NCI-H748 (cell line): ENCODE measurements around the gene ICAM4.
A peak's percentile ranks its signal among the peaks of the same experiment; 100 is the strongest.

Experiments
- DNase-seq: peaks from one replicate; lab custom pipeline; 2025; ENCODE audit not compliant: unreplicated experiment; lab: John Stamatoyannopoulos, UW

The ICAM4 gene

GRCh38 chr19:10290357-10290875, 3.7 kb downstream of the ICAM4 start:
- peak; percentile 32 for DNase-seq

- peak; percentile 46 for DNase-seq
Measured at GRCh38 chr19:10290876-10291553, 4.3 kb downstream of the ICAM4 start.

- no peak for DNase-seq
Measured at GRCh38 chr19:10291554-10292205, 4.9 kb downstream of the ICAM4 start.

- peak; percentile 75 for DNase-seq
Measured at GRCh38 chr19:10292206-10292788, 5.5 kb downstream of the ICAM4 start.

GRCh38 chr19:10292789-10293636, 6.3 kb downstream of the ICAM4 start:
- DNase-seq = peak; percentile 57

- DNase-seq = no peak
Measured at GRCh38 chr19:10293637-10294367, 7.0 kb downstream of the ICAM4 start.

GRCh38 chr19:10294368-10294697, 7.6 kb downstream of the ICAM4 start:
- no peak for DNase-seq

GRCh38 chr19:10295305-10295846, 8.6 kb downstream of the ICAM4 start:
- no peak for DNase-seq

- peak; percentile 5 for DNase-seq
Measured at GRCh38 chr19:10295847-10296591, 9.3 kb downstream of the ICAM4 start.

- no peak for DNase-seq
Measured at GRCh38 chr19:10299545-10300458, 13.0 kb downstream of the ICAM4 start.

GRCh38 chr19:10305139-10305806, 18.5 kb downstream of the ICAM4 start:
- no peak for DNase-seq

- no peak for DNase-seq
Measured at GRCh38 chr19:10306327-10306726, 19.6 kb downstream of the ICAM4 start.

- DNase-seq = no peak
Measured at GRCh38 chr19:10309423-10309822, 22.7 kb downstream of the ICAM4 start, which contains the start of gene ZGLP1. TSS of gene ZGLP1 (minus strand) at chr19:10309815.

GRCh38 chr19:10315335-10316214, 28.8 kb downstream of the ICAM4 start, which contains the start of gene FDX2:
TSS of gene FDX2 (minus strand) at chr19:10316015. CDS start at chr19:10315996, 19 bp downstream.
- peak; percentile 91 for DNase-seq

GRCh38 chr19:10316229-10317044, 29.7 kb downstream of the ICAM4 start:
- no peak for DNase-seq
